ENCODE data around the gene ADM.

- no peak for TF ChIP-seq POLR2A (IDR thresholded peaks at IDR 0.05)
- TF ChIP-seq CTCF (IDR thresholded peaks at IDR 0.05 in 4 of 5, conservative IDR thresholded peaks at IDR 0.05 in 1 of 5): no peak
These were observed 20.9 kb upstream of the ADM start for GRCh38 chr11:10283991-10284390.
